ENCODE measurements around the gene NCOA1.
A peak's percentile ranks its signal among the peaks of the same experiment; 100 is the strongest.
"Not testable (repeated sequence)": the region's sequence is repeated elsewhere in the genome, so short reads cannot be mapped to it uniquely, and the experiment has no call there.

The NCOA1 gene

DNA sequence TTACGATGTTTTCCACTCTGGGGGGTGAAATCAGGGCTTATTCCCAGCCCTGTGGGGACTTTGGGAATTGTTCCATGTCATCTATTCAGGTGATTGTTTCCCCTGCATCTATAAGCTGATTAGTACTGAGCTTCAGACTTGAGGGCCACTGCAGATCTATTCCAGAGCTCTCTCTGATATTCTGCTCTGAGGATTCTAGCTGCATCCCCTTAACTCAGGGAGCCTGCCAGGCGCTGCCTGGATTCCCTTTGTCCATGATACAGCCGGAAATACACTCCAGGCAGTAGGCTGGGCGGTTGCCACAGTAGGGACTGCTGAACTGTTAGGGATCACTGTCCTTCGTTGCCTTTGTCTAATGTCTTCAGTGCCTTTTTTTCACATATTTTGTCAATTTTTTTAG lies 270.8 kb downstream of the NCOA1 start:
- DNase-seq = no peak

DNA sequence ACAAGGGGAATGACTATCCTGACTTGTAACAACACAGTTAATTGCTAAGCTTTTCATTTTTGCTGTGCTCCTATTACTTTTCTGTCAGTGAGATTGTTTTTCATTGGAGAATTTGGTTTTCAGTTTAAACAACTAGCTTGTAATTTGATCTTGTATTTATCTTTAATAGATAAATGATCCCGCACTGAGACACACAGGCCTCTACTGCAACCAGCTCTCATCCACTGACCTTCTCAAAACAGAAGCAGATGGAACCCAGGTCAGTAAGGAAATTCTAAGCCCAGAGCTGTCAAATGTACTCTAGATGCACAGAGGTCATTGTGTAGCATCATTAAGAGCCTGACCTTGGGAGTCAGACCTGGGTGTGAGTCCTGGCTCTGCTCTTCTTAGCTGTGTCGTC lies 271.5 kb downstream of the NCOA1 start:
- no peak for DNase-seq

DNA sequence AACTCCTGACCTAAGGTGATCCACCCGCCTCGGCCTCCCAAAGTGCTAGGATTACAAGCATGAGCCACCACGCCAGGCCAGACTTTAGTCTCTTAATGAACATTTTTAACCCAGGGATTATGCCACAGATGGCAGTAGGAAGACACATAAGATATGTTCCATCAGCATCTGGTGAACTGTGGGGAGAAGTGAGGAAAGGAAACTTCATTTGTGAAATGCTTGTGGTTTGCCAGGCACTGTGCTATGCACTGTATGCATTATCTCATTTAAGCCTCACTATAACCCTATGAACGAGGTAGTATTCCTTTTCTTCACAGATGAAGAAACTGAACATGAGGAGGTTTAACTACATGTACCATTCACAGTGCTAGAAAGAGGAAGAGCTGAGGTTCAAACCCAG lies 272.8 kb downstream of the NCOA1 start:
- no peak for DNase-seq

DNA sequence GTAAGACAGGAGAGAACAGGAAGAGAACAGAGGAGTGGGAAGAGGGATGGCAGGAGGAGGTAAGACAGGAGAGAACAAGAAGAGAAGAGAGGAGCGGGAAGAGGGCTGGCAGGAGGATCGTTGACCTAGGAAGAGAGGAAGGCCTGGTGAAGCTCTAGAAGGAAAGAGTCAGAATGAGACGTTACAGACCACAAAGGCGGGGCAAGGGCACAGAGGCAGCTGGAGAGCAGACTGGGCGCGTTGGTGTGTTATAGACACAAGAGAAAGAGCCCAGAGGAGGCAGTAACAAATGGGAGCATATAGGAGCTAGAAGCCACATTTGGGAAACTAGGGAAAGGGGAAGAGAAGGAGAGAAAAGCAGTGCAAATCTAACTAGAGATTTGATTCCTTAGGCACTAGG lies 275.6 kb downstream of the NCOA1 start:
- no peak for DNase-seq

DNA sequence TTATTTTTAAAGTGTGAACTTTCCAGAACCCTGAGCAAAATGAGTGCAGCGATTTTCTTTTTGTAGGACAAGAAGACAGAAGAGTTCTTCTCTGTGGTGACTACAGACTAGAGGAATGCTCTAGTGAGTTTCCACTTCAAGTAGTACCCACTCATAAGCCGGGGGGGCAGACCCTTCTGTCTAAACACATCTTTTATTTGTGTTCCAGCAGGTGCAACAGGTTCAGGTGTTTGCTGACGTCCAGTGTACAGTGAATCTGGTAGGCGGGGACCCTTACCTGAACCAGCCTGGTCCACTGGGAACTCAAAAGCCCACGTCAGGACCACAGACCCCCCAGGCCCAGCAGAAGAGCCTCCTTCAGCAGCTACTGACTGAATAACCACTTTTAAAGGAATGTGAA lies 277.0 kb downstream of the NCOA1 start:
- peak; percentile 66 for DNase-seq

DNA sequence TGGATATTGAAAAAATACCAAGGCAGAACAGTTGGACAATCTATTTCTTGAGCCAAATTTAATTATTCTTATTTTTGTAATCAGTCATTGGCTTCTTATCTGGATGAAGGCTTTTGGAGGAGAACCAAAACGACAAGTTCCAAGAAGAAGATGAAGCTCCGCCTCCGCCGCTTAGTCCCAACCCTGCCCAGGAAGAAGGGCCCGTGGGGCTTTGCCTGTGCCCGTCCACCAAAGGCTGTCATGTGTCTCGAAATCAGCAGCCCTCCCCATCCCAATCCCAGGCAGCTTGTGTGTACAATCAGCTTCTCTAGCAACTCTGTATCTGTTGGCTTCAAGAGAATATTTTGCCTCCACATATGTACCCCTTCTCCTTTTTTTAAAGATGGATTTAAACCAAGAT lies 277.5 kb downstream of the NCOA1 start:
- no peak for DNase-seq

DNA sequence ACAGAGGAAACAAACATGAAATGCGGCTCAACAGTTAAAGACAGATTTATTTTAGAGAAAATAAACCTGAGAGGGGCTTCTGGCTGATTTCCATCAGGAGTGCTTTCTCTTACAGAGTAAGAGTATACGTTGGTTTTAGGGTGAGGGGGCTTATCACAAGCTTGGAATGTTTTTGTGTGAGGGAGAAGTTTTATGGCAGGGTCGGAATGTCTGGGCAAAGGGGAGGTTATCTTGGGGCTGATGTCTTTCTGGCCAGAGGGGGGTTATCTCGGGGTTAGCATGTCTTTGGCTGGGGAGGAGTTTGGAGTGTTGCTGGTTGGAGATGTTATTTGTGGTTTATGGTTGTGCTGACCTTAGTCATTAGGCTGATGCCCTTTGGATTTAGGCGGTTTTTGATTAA lies 280.0 kb downstream of the NCOA1 start:
- DNase-seq = no peak

DNA sequence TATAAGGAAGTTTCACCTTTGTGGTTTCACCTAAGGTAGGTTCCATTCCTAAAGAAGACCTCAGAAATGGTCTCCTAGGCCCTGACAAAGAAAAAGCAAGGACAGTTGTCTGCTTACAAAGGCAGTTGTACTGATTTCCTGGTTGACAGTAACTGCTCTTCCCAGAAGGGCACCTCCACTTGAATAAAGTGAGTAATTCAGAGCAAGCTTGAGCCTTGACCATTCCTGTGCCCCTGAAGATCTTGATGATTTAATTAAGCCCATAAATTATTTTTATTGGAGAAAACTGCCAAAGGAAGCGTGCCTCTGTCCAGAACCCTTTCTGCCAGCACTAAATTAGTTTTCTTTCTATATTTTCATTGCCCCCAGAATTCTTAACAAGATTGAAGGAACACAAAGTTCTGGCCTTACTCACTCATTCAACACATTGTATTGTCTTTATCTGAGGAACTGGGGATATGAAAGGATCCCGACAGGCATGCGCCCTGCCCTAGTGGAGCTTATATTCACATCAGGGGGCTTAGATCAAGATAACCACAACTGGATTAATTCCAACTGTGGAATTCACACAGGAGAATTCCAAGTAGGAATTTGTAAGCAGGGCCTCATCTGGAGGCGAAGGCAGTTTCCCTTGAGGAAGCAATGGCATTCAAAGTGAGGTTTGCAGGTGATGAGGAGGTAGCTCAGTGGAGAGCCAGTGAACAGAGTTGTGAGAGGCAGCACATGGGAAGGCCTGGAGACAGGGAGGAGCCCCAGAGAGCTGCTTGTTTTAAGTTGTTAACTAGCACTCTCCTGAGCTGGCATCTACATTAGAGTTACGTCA lies 280.9 kb downstream of the NCOA1 start:
- DNase-seq = no peak

DNA sequence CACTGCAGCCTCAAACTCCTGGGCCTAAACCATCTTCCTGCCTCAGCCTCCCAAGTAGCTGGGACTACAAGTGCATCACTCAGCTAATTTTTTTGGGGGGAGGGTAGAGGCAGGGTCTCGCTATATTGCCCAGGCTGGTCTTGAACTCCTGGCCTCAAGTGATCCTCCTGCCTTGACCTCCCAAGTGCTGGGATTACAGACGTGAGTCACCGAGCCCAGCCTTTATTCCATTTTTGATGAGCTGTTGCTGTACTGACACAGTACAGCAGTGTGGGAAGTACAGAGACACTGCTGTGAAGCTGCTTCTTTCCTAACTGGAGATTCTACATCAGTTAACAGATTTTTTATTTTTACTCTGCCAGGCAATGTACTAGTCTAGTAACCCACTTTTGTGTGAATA lies 283.3 kb downstream of the NCOA1 start:
- DNase-seq = no peak

DNA sequence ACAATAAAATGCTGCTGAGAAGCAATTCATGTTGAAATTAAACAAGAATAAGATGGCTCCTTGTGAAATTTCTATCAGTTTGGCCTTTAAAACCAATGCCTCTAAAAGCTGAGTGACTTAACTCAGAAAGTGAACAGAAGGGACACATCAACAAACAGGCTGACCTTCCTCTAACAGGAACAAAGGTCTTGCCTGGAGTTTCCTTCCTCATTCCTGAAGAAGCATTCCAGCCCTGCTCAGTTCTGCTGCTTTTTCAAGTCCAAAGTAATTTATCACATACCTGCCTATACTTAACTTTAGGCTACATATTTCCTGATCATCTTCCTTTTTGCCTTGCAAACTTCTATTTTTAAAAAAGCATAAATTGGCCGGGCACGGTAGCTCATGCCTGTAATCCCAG lies 288.1 kb downstream of the NCOA1 start:
- no peak for DNase-seq

DNA sequence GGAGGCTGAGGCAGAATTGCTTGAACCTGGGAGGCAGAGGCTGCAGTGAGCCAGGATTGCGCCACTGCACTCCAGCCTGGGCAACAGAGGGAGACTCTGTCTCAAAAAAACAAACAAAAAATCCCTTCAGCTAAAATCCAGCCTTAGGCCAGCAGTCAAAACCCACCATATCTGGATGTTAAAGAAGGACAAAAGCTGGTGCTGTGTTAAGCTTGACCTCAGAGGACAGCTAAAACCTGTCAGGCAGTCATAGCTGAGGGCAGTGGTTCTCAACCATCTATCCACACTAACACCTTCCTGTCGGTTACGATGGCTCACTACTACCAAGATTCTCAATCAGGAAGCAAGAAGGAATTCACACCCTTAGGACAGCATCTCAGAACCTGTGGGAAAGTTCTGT lies 292.6 kb downstream of the NCOA1 start:
- no peak for DNase-seq

DNA sequence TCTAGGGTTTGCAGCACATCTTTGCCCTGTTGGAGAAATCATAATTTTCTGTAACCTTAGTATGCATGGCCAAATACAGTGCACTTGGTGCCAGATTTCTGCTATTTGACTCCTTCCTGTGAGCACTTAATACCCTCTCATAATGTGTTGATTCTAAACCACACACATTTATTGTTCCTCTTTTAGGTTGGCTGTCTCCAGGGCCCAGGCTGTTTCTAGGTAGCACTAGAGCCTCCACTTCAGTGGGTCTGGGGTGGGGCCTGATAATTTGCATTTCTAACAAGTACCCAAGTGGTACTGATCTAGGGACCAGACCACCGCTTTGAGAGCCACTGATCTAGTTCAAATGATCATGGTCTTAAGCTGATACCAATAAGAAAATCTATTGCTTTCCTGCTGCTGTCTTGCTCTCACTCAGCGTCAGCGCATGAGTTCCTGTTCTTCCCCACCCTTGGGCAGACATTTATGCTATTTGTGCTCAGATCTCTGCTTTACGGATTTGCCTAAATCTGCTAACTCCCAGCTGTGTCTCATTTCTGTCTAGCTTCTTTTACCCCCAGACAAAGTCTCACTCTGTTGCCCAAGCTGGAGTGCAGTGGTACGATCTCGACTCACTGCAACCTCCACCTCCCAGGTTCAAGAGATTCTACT lies 294.7 kb downstream of the NCOA1 start:
- DNase-seq = peak; percentile 54

DNA sequence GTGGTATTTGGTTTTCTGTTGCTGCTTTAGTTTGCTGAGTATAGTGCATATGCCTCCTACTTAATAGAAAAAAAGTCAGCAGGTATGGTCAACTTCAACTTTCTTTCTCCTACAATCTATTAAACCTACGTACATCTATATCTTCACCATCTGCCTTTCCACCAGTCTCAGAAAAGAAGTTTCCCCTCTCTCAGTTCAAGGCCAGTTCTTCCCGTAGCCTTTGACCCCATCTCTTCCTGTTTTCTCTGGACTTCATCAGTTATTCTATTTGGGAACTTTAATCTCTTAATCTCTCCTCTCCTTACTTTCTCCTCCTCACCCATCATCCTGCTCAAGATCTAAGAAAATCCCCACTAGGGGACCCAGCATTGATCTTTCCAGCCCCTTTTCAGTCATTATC lies 296.5 kb downstream of the NCOA1 start:
- DNase-seq = no peak

DNA sequence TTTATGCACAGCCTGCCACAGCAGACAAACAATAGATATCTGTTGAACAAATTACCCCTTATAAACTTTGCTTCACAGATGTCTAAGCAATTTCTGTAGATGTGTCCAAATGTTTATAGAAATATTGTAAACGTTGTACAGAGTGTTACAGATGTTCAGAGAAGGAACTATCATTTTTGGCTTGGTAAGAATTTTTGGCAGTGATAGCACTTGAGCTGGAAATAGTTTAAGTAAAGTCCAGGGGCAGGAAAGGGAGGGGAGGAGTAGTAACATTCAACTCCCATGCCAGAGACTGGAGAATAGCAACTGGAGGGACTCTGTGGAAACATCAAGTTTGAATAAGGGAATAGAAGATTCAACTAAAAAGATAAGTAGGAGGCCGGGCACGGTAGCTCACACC lies 297.8 kb downstream of the NCOA1 start:
- DNase-seq = no peak

DNA sequence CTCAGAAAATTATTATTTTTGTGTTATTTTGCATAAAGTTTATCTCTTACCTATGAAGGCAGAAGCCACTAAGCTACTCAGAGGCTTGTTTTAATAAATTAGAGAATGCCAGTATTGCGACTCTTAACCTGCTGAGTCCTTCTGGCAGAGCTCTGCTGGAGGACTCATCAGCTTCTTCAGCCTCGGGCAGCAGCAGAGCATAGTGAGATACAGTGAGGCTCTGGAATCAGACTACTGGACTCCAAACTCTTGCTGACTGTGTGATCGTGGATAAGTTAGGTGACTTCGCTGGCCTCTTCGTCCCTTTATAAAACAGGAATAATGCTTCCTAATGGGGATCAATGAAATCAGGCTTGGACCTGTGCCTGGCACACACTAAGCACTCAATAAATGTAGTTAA lies 300.4 kb downstream of the NCOA1 start:
- no peak for DNase-seq

DNA sequence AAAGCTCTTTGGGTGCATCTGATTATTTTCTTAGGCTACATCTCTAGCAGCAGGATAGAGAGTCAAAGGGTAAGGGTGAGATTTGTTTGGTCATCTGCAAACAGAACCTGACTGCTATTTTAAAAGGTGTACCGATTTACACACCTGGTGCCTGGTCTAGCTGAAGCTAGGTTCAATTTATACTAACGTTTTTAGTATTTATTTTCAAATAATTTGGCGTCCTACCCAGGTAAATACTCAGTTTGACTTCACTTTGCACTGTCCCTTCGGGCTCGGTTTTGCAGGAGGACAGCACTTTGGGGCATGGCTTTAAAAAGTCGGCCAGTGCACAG lies 301.5 kb downstream of the NCOA1 start:
- peak; percentile 74 for DNase-seq

DNA sequence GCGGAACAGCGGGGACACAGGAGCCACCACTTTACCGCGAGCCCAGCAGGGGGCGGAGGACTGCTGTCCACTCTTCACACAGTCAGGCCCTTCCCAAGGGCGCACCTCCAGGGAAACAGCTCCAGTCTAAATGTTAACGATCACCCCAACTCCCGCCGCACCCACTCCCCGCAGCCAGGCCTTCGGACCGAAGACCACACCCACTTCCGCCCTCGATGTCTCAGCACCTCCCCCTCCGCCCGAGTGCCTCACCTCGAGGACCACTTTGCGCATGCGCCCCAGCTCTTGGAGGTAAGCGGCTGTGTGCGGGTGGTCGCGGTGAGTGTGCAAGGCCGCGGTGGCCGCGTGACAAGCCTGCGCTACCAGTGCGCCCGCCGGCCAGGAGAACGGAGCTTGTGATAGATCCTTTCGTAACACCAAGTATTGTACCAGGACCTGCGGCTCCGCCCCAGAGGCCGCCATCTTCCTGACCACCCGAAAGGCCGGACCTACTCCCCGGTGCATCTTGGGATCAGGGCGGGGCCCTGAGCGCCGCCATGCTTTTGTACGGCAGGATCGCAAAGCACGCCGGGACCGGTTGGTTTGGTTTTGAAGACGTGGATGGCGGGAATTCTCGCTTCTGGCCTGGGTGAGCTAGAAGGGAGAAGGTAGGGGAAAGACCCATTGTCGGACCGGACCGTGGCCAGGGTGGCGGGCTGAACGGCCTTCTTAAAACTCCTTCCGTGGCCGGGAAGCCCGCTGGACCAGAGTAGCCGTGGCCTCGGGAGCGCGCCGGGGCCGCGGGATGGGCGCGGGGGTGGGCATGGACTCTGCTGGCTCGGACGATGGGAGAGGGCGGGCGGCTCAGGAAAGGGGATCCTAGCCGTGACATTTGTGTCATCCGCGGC lies 302.1 kb downstream of the NCOA1 start, which contains the start of the genes CENPO and PTRHD1:
Gene CENPO (plus strand): TSS at position 552 of the 887 bp plus-strand sequence. CDS start 495 bp downstream, outside the sequence.
Gene PTRHD1 (minus strand): TSS at position 518 of the 887 bp plus-strand sequence. CDS start 14 bp downstream, at position 504.
- peak; percentile 97 for DNase-seq

DNA sequence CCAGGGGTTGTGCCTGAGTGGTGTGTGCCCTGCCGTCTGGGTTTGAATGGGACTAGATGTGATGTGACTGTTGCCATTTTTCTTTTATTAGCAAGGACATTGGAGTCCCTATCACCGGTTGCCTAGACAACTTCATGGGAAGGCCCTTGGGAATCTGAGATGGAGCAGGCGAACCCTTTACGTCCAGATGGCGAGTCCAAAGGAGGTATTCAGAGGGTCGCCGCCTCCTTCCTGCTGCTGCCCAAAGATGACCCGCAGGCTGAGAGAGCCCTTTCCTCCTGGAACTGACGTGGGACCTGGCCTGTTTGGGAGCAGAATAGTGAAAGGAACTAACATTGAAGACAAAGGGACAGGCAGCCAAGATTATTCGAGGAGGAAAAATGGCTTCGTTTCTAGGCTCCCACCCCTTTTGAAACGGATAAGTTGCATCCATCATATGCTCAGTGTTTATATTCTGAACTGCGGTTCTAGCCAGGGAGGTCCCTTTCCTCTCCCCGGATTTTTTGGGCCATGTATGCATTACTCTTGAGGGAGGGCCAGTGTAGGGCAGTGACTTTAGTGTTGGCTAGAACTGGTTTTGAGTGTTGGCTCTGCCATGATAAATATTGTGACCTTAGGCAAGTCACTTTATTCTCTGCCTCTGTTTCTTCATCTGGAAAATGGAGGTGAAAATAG lies 302.8 kb downstream of the NCOA1 start:
- DNase-seq = peak; percentile 60

DNA sequence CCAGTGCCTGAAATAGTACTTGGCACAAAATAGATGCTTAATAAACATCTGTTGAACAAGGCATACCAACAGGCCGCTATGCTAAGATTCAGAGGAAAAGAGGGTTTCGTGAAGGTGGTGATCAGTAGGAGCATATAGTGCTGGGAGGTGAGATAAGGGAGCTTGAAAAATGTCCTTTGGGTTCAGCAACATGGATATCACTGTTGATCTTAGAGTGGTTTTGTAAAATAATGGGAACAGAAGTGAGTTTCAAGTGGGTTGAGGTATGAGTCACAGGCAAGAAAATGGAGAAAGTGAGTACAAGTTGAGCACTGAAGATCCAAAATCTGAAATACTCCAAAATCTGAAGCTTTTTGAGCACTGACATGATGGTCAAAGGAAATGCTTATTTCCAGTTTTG lies 306.6 kb downstream of the NCOA1 start:
- no peak for DNase-seq

DNA sequence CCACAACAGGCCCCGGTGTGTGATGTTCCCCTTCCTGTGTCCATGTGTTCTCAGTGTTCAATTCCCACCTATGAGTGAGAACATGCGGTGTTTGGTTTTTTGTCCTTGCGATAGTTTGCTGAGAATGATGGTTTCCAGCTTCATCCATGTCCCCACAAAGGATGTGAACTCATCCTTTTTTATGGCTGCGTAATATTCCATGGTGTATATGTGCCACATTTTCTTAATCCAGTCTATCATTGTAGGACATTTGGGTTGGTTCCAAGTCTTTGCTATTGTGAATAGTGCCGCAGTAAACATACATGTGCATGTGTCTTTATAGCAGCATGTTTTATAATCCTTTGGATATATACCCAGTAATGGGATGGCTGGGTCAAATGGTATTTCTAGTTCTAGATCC lies 309.4 kb downstream of the NCOA1 start:
- not testable (repeated sequence) for DNase-seq

DNA sequence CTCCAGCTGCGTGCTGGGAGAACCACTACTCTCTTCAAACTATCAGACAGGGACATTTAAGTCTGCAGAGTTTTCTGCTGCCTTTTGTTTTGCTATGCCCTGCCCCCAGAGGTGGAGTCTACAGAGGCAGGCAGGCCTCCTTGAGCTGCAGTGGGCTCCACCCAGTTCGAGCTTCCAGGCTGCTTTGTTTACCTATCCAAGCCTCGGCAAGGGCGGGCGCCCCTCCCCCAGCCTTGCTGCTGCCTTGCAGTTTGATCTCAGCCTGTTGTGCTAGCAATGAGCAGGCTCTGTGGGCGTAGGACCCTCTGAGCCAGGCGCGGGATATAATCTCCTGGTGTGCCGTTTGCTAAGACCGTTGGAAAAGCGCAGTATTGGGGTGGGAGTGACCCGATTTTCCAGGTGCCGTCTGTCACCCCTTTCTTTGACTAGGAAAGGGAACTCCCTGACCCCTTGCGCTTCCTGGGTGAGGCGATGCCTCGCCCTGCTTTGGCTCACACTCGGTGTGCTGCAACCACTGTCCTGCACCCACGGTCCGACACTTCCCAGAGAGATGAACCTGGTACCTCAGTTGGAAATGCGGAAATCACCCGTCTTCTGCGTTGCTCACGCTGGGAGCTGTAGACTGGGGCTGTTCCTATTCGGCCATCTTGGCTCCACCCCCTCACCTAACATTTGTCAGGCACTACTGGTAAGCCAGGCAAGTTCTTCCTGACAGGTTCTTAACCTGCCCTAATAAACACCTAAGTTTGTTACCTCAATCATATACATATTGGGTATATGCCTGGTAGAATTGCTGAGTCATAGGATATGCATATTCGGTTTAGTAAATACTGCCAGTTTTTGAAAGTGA lies 315.0 kb downstream of the NCOA1 start:
- not testable (repeated sequence) for DNase-seq

DNA sequence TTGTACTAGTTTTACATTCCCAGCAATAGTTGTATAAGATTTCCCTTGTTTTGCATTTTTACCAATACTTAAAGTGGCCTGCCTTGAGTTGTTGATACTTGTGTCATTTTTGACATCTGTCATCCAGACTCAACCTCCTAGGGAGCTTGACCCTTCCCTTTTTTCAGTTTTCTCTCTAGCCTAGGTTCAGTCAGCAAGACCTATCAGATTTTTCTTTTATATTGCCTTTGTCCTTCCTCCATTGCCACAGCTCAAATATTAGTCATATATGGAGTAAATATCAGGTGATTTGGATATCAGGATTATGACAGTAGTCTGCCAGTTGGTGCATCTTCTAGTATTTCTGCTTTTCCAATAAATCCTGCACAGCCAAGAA lies 315.6 kb downstream of the NCOA1 start:
- DNase-seq = no peak

All from NCI-H510A treated with DMSO at 0.1 percent for 48 hours (cell line).